Right forelimb (tissue), 1 donor: Measurements from ENCODE around the gene KRTAP22-1.

Source experiments
- DNase-seq: peaks from one replicate; pipeline ENCODE4 v3.0.0-alpha.2; 2018

Gene KRTAP22-1

GRCh38 chr21:30628109-30628508 lies 27.2 kb downstream of the KRTAP22-1 start:
- DNase-seq, result no peak

DNA sequence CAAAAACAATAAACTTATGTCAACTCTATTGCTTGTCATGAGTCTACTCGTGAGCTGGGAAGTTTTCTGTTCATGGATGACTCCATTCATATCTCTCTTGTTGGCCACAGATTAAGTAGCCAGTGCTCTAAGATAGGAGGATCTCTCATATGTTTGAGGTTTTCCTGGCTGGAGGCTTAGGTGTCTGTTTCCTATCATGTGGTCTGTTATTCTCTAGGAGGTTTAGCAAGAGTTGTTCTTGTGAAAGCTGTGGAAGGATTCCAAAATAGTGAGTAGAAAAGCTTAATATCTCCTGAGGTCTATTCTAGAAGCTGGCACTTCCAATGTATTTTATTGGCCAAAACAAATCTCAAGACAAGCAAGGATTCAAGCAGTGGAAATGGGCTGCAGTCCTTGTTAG lies 28.3 kb downstream of the KRTAP22-1 start:
- DNase-seq, result no peak

DNA sequence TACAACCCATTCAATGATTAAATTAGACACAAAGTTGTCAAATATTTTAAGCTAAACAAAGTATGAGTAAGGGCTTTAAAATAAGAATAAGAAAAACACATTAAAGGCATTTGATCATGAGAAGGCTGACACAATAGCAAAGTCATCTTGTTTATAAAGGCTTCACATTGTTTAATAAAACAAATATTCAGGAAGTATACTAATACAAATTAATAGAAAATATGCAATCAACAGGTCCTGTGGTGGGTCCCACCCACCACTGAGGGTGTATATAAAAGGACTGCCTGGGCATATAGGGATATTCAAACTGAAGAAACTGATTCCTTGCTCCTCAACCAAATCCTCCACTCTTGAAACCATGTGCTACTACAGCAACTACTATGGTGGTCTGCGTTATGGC lies 34.0 kb downstream of the KRTAP22-1 start, which contains the start of gene KRTAP20-2:
TSS of gene KRTAP20-2 (plus strand) at position 301 of the 400 bp plus-strand sequence. CDS start at position 359, 58 bp downstream.
- no peak for DNase-seq

- DNase-seq, result no peak
Measured at GRCh38 chr21:30638686-30639085, 37.8 kb downstream of the KRTAP22-1 start.

DNA sequence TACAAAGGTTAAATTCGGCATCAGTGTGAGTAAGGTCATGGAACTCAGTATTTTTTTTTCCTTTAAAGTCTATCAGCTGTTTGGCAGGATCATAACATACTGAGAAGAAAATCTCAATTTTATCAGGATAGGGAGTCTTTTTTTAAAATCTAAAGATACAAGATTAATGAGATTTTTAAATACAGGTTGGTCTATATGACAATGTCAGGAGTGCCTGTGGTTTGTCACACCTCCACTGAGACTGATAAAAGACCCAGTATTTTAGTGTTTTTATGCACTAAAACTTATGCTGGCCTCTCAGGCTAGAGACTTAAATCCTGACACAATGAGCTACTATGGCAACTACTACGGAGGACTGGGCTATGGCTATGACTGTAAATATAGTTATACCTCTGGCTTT lies 41.7 kb downstream of the KRTAP22-1 start, which contains the start of gene KRTAP20-3:
TSS of gene KRTAP20-3 (plus strand) at position 301 of the 400 bp plus-strand sequence.
- DNase-seq, result no peak

- no peak for DNase-seq
Measured at GRCh38 chr21:30646904-30647414, 46.1 kb downstream of the KRTAP22-1 start.
